Right lung (tissue), 5 donors: ENCODE data around the gene IRF4. TPM values are rescaled to one million over a fixed set of nuclear protein-coding genes. Genes with fewer than 3 reads are reported as not detected.
"Not testable (repeated sequence)": the region's sequence is repeated elsewhere in the genome, so short reads cannot be mapped to it uniquely, and the experiment has no call there.

Experiments
- DNase-seq, 2 donors: peaks; one replicate each; pipeline ENCODE4 v3.0.0-alpha.2; 2013
- polyA plus RNA-seq, 5 donors: library from polyadenylated mRNA; unstranded; fragments of 120-200 nt; gene quantifications; one replicate each; pipeline versions ENCODE4 v1.2.1 to v1.2.3, GENCODE V29; 2013; ENCODE audit warnings: inconsistent platforms in 1 of 5, low replicate concordance in 1 of 5; ENCODE audit not compliant: insufficient read length in 5 of 5, insufficient read depth in 1 of 5

The IRF4 gene
- polyA plus RNA-seq, 5 donors: 0.19 to 0.86 (median 0.27) TPM

DNA sequence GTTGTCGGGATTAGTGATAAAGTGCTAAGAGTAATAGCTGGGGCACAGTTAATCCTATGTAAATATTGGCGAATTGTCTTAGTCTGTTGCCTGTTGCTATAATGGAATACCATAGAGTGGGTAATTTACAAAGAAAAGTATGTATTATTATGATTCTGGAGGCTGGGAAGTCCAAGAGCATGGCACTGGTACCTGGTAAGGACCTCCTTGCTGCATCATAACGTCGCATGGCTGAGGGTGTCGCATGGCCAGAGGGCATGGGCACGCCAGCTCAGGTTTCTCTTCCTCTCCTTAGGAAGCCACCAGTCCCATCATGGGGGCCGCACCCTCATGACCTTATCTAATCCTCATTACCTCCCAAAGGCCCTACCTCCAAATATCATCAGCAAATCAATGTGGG lies 29.7 kb downstream of the IRF4 start:
- no peak for DNase-seq

DNA sequence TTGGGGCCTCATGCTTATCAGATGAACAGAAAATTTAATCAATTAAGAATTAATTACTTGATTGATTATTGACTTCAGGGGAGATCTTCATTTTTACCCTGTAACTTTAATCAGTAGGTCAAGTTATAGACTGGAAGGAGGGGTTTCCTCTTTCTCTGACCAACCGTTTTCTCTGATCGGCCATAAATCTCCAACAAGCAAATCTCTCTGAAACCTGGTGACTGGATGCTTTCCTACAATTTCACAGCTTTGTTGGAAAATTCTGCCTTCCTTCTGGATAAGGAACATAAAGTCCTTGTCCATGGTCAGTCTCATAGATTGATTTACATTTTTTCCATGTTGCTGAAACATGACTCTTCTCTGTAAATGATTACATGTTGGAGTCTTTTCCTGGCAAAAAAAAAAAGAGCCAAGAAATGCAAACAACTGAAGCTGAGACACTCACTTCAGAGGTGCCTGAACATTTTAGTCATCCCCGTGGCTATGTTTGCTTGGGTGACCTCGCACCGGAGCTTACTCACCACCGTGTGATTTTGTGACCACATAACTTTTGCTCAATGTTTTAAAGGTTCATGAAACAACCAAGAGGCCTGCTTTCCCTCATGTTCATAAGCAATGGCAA lies 31.0 kb downstream of the IRF4 start:
- DNase-seq: no peak

DNA sequence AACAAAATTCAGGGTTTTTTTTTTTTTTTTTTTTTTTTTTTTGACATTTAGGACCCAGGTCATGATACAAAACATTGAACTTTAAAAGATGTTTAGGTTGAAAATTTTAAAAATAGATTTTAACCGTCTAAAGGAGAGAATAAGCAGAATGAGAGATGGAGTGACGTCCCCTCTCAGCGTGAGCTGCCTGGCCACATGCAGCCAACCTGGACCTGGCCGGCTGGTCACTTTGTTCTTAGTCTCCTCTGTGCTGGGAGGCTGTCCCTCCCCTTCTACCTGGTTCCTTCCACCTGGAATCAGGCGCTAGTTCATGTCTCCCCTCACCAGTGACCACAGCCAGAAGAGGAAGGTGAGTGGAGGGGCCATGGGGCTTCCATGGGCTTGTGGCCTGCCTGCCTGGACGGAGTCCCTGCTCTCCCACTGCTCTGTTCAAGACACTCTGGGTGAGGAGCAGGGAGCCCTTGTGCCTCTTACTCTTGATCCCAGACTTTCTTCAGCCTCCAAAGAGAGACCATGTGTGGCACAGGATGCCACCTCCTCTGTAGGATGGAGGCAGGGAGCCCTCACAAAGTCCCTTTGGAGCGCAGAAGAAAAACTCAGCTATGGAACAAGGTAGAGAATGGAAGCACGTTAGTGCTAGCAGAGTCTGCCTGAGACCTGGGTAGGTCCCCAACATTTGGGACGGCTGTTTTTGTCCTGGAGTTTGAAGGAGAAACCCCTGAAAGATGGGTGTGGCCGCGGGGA lies 31.7 kb downstream of the IRF4 start:
- no peak for DNase-seq

DNA sequence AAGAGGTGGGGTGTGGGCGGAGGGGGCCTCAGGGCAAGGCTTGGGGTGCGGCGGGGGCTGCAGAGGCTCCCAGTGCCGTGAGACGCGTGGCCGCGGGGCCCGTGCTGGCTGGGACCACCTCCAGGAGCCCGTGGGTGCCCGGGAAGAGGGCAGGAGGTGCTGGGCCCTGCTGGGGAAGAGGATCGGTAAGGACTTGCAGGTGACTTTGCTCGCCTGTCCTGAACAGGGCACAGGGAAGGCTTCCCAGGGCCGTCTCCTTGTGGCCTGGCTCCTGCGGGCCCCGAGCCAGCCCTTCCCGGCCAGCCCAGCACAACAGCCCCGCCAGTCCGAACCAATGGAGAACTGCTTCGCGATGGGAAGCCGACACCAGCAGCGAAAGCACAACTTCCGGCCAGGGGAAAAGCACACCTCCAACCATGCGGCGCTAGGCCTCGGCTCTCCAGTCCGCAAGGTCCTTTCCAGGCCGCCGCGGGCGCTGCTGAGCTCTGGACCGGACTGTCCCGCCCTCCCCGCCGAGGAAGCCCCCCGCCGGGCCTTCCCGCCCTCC lies 32.3 kb downstream of the IRF4 start:
- no peak for DNase-seq

DNA sequence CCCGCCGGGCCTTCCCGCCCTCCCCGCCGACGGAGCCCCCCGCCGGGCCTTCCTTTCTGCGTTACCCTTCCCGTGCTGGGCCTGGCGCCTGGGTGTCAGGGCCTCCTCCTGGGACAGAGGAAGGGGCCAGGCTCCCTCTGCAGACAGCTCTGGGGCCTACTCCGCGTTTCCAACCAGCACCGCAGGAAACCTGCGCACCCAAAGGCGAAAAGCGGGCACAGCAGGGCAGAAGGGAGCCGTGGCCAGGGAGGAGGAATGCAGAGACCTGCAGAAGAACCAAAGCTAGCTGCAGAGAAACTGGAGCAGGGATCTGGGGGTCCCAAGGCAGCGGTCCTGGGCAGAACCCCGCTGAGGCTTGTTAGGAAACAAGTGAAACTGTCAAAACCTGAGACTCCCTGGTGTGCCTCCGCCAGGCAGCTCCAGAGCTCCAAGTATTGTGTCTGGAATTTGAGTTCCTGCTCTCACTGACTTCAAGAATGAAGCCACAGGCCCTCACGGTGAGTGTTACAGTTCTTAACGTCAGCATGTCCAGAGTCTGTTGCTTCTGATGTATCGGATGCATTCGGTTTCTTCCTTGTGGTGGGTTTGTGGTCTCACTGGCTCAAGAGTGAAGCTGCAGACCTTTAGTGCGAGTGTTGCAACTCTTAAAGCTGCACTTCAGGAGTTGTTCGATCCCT lies 33.3 kb downstream of the IRF4 start:
- no peak for DNase-seq

DNA sequence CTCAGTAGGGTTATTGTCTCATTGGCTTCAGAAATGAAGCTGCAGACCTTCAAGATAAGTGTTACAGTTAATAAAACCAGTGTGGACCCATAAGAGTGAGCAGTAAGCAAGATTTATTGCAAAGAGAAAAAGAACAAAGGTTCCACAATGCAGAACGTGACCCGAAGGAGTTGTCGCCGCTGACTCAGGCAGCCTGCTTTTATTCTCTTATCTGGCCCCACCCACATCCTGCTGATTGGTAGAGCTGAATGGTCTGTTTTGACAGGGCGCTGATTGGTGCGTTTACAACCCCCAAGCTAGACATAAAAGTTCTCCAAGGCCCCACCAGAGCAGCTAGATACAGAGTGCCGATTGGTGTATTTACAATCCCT lies 33.9 kb downstream of the IRF4 start:
- DNase-seq: not testable (repeated sequence)

DNA sequence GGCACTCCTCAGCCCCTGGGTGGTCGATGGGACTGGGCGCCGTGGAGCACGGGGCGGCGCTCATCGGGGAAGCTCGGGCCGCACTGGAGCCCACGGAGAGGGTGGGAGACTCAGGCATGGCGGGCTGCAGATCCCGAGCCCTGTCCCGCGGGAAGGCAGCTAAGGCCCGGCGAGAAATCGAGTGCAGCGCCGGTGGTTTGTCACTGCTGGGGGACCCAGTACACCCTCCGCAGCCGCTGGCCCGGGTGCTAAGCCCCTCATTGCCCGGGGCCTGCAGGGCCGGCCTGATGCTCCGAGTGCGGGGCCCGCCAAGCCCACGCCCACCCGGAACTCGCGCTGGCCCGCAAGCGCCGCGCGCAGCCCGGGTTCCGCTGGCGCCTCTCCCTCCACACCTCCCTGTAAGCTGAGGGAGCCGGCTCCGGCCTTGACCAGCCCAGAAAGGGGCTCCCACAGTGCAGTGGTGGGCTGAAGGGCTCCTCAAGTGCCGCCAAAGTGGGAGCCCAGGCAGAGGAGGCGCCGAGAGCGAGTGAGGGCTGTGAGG lies 34.7 kb downstream of the IRF4 start:
- DNase-seq: not testable (repeated sequence)

DNA sequence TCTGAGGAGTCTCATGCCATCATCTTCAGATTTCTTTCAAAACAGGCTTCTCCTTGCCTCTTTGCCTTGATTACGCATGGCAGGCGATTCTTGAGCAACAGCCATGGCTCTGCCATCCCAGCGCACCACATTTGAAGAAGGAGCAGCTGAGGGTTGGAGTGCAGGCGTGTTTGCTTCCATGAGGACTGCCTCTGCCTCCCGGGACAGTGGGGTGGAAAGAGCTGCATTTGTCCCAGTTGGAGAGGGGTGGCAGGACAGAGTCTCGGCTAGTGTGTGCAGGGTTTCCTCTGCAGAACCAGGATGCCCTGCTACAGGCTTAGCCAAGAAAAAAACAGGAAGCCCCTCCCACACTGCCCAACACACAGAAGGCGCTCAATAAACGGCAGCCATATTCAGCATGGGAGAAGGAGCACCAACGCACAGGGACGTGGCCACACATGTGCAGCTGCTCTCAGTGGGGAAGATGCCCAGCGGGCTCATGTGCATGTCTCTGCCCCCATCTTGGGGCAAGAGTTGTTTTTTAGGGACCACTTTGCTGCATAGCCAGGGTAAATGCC lies 36.6 kb downstream of the IRF4 start:
- DNase-seq: no peak

DNA sequence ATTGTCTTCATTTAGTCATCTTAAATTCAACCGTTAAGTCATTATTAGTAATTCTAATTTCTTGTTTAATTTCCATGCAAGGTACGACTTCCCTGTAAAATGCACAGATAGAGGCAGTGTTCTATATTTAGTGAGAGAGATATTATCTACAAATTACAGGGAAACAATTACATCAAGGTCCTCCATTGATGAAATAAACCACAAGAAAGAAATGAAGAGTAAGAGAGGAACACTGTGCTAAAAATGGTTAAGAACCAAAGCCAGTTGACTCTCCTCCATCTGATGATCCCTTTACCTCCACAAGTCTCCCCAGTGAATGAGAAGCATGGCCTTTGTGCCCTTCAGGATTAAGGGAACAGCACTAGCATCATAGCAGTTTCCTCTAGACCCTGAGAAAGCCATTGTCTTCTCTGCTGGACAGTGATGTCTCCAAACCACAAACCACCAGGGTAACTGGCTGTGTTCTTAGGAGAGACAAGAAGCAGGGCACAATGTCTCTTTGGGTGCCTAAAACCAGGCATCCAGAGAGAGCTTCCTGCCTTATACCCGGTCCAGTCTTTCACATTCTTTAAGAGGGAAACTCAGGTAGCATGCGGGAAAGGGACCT lies 38.1 kb downstream of the IRF4 start:
- DNase-seq: no peak

DNA sequence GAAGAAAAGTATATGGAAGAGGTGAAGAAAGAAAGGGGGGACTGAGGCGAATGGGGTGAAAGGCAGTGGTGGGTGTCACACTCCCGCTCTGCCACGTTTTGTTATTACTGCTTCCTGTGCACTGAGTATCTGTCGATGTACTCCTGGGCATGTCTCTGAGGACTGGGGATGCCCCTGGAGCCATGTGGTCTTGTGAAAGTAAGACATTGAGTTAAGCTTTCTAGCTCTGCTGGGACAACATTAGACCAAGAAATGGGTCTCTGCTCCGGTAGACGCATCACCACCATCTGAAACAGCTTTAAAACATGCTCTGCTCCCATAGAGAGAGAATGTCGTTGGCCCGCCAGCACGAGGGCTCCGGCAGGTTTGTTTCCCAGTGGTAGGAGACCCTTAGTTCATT lies 40.0 kb downstream of the IRF4 start:
- DNase-seq: no peak

DNA sequence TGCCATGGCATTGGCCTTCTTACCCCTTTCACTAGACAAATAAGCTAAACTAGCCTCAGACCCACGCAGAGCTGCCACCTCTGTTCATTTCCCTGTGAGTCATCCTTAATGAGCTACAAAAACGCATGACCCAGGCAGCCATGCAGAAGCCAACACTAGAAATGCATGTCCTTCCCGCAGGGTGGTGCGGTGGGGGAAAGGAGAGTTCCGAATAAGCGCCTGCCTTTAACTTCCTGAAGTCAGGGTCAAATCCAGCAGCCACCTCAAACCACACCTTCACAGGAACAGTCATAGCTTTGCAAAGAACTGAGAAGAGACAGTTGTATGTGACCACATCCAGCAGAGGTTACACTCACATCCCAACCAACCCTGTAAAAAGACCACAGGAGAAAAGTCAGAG lies 40.4 kb downstream of the IRF4 start:
- no peak for DNase-seq

DNA sequence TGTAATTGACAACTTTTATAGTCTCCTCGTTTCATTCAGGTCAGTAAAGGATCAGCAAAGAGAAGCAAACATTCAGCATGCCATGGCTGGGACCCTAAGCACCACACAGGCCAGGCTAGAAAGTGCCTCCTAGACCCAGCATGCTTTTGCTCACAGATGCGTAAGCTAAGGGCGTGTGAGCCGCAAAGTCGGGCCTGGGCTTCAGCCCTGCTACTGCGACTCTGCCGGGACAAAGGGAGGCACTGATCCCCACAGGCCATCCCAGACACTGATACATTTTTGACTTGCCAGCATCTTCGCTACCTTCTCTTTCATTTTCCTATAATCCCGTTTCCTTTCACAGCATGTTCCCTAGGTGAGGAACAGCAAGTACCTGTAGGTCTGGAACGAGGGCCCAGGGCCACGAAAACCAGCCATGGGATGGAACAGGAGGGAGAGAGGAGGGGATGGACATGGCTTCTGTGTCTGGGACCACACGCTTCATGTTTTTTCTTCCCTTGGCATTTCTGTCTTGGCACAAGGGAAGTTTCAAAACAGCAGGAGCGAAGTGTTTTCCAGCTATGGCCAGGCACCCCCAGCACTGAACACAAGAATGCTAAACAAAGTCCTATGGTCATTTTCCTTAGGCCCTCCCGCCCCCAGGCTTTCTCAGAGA lies 42.6 kb downstream of the IRF4 start:
- DNase-seq: no peak

DNA sequence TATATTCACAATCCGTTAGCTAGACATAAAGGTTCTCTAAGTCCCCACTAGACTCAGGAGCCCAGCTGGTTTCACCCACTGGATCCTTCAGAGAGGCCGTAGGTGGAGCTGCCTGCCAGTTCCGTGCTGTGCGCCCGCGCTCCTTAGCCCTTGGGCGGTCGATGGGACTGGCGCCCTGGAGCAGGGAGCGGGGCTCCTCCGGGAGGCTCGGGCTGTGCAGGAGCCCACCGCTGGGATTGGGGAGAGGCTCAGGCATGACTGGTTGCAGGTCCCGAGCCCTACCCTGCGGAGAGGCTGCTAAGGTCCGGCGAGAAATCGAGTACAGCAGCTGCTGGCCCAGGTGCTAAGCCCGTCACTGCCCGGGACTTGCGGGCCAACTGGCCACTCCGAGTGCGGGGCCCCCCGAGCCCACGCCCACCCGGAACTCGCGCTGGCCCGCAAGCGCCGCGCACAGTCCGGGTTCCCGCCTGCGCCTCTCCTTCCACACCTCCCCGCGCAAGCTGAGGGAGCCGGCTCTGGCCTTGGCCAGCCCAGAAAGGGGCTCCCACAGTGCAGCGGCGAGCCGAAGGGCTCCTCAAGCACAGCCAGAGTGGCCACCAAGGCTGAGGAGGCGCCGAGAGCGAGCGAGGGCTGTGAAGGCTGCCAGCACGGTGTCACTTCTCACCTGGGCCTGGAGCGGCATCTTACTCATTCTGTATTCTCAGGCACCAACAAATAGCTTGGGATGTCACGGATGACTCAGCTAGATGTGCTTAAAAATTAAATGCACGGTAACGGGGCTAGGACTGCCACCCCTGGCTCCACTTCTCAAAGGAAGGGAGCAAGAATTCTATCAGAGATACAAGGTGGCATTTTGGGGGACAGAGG lies 44.1 kb downstream of the IRF4 start:
- no peak for DNase-seq

DNA sequence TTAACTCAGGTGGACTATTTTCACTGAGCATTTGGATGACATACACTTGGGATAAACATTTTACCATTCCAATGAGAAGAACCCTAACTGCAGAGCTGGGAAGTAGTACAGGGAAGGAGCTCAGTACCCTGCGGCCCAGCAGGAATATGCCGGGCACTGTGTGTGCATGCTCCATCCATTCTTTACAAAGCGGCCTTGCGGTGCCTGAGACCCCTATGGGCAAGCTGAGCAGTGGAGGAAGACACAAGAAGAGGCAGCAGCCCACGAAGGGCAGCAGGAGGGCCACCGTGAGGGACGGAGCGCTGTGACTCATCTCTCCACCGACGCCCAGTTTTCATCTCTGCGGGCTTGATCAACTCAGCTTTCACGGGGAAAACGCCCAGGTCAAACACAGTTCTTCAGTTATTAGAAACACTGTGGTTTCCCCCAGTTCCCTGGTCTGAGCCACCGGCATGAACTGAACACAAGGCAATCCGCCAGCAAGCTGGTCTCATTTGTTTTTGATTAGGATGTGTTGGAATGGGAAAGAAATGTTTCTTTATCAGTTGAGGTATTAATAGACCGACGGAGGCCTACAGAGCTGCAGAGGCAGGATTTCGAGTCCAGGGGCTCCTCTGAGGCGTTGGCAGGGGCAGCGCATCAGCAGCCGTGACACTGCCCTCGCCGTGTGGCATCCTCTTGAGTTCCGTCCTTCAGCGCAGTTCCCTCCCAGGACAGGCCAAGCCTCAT lies 44.9 kb downstream of the IRF4 start:
- no peak for DNase-seq

DNA sequence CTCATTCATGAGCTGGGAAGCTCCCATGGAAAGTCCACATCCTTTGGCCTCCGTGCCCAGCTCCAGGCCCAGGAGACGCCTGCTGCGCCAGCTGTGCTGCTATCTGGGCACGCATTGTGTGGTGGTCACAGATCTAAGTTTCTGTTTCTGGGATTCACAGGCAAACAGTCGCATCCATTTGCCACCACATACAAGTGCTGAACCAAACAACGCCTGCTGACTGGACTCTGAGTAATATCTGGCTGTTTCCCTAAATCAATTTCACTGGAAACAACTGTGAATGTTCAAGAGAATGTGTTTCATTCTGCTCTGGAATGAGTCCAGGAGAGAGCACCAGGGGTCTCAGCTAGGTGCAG lies 45.5 kb downstream of the IRF4 start:
- no peak for DNase-seq

DNA sequence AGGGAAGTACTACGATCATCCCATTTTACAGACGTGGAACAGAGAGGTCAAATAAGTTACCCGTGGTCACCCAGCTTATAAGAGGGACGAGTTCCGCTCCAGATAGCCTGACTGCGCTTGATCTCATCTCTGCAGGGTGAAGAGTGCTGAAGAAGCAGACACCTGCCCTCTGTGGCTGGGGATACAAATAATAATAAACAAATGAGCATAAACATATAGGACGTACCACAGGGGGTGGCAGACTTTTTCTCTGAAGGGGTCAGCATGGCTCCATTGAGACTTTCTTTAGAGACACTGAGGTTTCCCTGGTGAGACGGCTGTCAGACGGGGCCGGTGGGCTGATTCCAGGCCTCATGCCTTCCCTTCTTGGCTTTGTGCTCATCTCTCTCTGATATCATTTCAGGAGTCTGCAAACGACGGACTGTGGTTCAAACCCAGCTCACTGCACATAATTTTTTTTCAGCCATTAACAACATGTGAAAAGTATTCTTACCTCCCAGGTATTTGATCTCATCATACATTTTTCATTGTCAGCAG lies 47.1 kb downstream of the IRF4 start:
- DNase-seq: no peak

DNA sequence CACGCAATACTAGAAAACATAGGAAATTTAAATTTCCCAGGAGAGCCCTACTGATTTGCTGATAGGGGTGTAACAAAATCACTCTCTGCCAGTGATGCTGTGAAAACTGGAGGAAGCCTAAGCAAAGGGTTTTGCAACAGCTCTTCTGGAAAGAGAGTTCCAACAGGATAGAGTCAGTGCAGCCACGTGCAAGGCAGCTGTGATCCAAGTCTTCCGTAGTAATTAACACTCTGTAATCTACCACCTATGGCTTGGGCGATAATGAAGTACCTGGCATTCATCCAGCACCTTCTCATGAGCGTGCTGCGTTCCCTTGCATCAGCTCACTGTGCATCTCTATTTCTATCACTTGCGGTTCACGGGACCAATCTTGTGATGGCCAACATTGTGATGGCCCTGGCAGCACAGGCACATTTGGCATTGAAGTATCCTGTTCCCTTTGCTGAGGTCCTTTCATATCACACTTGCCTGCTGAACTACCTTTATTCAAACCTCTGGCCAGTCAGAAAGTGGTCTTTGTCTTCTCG lies 48.2 kb downstream of the IRF4 start:
- no peak for DNase-seq

DNA sequence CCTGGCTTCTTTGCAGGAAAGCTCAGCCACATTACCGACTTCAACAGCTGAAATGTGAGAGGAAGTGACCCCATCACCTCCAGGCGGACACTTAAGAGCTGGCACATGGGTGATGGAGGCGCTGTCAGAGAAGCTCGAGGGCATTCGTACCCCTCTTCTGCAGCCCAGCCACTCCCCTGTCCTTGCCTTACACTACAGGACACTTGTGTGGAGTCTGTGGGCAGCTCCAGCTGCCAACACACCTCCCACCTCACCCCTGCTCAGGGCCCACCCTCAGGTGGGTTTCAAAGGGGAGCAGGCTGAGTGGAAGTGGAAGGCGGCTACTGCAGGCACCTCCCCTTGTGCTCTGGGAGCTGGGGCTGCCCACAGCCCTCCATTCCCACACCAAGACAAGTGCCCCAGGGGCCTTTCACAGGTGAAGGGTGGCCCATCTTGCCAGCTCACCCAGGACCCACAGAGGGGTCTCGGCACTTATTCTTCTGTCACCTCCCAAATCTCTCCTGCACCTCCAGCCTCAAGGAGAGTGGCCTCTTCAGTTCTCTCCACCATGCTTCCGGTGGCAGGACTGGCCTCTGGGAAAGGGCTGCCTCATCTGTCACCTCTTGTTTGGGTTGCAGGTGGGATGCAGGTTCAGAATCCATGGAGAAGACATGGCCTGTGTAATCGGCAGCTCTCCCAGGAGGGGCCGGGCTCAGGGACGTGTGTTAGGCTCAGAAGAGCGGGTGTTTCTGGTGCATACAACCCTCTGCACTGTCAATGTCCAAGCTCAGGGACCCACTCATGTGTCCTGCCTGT lies 49.8 kb downstream of the IRF4 start:
- no peak for DNase-seq
